SK-N-SH (cell line): ENCODE results near the gene RARG. TPM values are rescaled to one million over a fixed set of nuclear protein-coding genes. Genes with fewer than 3 reads are reported as not detected.

ENCODE experiments used
- CTCF ChIA-PET: fragments of 300-600, 350-600 bp; formaldehyde crosslinking; extraction: SDS; loops from one replicate; lab custom pipeline; 2021; lab: Yijun Ruan, JAX
- POLR2A ChIA-PET: fragments of 350-600 bp; sonication (Branson Sonifier 250); formaldehyde crosslinking; extraction: SDS; loops from one replicate; lab custom pipeline; 2020; ENCODE audit warnings: antibody characterized with exemption, inconsistent platforms; lab: Yijun Ruan, JAX
- DNase-seq: peaks from one replicate; pipeline ENCODE4 v3.0.0; 2012
- H2AFZ ChIP-seq: fragments of 200-600 bp; sonication (generic); 2 replicates; pipeline ENCODE4 v1.8.1; 2016; ENCODE audit warnings: antibody characterized with exemption, mild to moderate bottlenecking, low read depth
- H3F3A ChIP-seq: fragments of 200-600 bp; sonication (generic); replicated peaks from 2 replicates; pipeline ENCODE3; 2016; ENCODE audit warnings: antibody characterized with exemption, mild to moderate bottlenecking; ENCODE audit not compliant: insufficient read depth
- H3K27ac ChIP-seq, 2 experiments: fragments of 200-500 bp in 1 of 2; fragments of 200-600 bp in 1 of 2; sonication (Bioruptor generic) in 1 of 2; sonication (generic), shearing (Covaris generic) in 1 of 2; 2 replicates each; pipeline versions ENCODE4 v1.5.1 to v1.6.1; 2014 to 2016; ENCODE audit warnings: low read depth in 2 of 2, inconsistent platforms in 1 of 2, low read length in 1 of 2, mild to moderate bottlenecking in 1 of 2, mixed read lengths in 1 of 2
- H3K27me3 ChIP-seq: fragments of 200-600 bp; sonication (generic), shearing (Covaris generic); 2 replicates; pipeline ENCODE4 v1.6.1; 2016; ENCODE audit warnings: mixed run types; ENCODE audit not compliant: insufficient read depth
- H3K36me3 ChIP-seq, 2 experiments: fragments of 200-500 bp in 1 of 2; fragments of 200-600 bp in 1 of 2; sonication (Bioruptor generic) in 1 of 2; sonication (generic) in 1 of 2; replicated peaks in 1 of 2; 2 replicates each; pipeline versions ENCODE3 to v1.5.1; 2014 to 2016; ENCODE audit warnings: low read length in 1 of 2, mild to moderate bottlenecking in 1 of 2; ENCODE audit not compliant: insufficient read depth in 2 of 2, control insufficient read depth in 1 of 2
- H3K4me1 ChIP-seq, 2 experiments: fragments of 200-500 bp in 1 of 2; fragments of 200-600 bp in 1 of 2; sonication (Bioruptor generic) in 1 of 2; sonication (generic), shearing (Covaris generic) in 1 of 2; 2 replicates each; pipeline versions ENCODE4 v1.5.1 to v1.6.1; 2014 to 2016; ENCODE audit warnings: low read depth in 1 of 2, low read length in 1 of 2, mixed run types in 1 of 2; ENCODE audit not compliant: insufficient read depth in 2 of 2, control insufficient read depth in 1 of 2
- H3K4me2 ChIP-seq: fragments of 200-600 bp; sonication (generic), shearing (Covaris generic); 2 replicates; pipeline ENCODE4 v1.6.1; 2017; ENCODE audit warnings: mixed run types
- H3K4me3 ChIP-seq, 2 experiments: fragments of 200-500 bp in 1 of 2; fragments of 200-600 bp in 1 of 2; sonication (Bioruptor generic) in 1 of 2; sonication (generic), shearing (Covaris generic) in 1 of 2; 2 replicates each; pipeline versions ENCODE4 v1.5.1 to v1.8.1; 2014 to 2016; ENCODE audit warnings: low read depth in 2 of 2, inconsistent platforms in 1 of 2, low read length in 1 of 2, mild to moderate bottlenecking in 1 of 2, mixed read lengths in 1 of 2, moderate library complexity in 1 of 2
- H3K79me2 ChIP-seq: fragments of 200-600 bp; sonication (generic); 2 replicates; pipeline ENCODE4 v1.8.1; 2017; ENCODE audit warnings: mild to moderate bottlenecking; ENCODE audit not compliant: insufficient read depth
- H3K9ac ChIP-seq: fragments of 200-600 bp; sonication (generic); 2 replicates; pipeline ENCODE4 v1.6.1; 2017; ENCODE audit warnings: mixed run types
- H3K9me2 ChIP-seq: fragments of 200-600 bp; sonication (generic); 2 replicates; pipeline ENCODE4 v1.6.1; 2017; ENCODE audit warnings: mixed run types
- H3K9me3 ChIP-seq: fragments of 200-600 bp; sonication (generic); 2 replicates; pipeline ENCODE4 v1.6.1; 2017; ENCODE audit warnings: mixed run types, mild to moderate bottlenecking, moderate library complexity
- H4K20me1 ChIP-seq: fragments of 200-600 bp; sonication (generic); 2 replicates; pipeline ENCODE4 v1.6.1; 2017; ENCODE audit warnings: mild to moderate bottlenecking, mixed run types; ENCODE audit not compliant: insufficient read depth
- CTCF ChIP-seq: fragments of 200-600 bp; sonication (generic); IDR thresholded peaks from 2 replicates; pipeline ENCODE4 v1.6.1; 2017; ENCODE audit warnings: antibody characterized with exemption, mild to moderate bottlenecking, moderate library complexity
- EP300 ChIP-seq, 2 experiments: IDR thresholded peaks; 2 replicates each; pipeline versions ENCODE4 v1.4.0 to v1.6.1; 2012; ENCODE audit warnings: borderline replicate concordance in 1 of 2, low read depth in 1 of 2, low read length in 1 of 2
- EZH2phosphoT487 ChIP-seq: fragments of 200-600 bp; sonication (generic); IDR thresholded peaks from 2 replicates; pipeline ENCODE4 v1.6.1; 2017; ENCODE audit warnings: low read depth, mixed run types, mild to moderate bottlenecking, antibody characterized with exemption, moderate library complexity, borderline replicate concordance
- FOSL2 ChIP-seq: IDR thresholded peaks from 2 replicates; pipeline ENCODE4 v1.4.0; 2012; ENCODE audit warnings: low read depth, mild to moderate bottlenecking, moderate library complexity, borderline replicate concordance
- GABPA ChIP-seq: IDR thresholded peaks from 2 replicates; pipeline ENCODE4 v1.4.0; 2012; ENCODE audit warnings: low read depth, mild to moderate bottlenecking
- JUND ChIP-seq: IDR thresholded peaks from 2 replicates; pipeline ENCODE4 v1.4.0; 2012
- MEF2A ChIP-seq: IDR thresholded peaks from 2 replicates; pipeline ENCODE4 v1.4.0; 2012; ENCODE audit warnings: low read depth, borderline replicate concordance
- MXI1 ChIP-seq: IDR thresholded peaks from 2 replicates; pipeline ENCODE4 v1.6.1; 2012; ENCODE audit warnings: mild to moderate bottlenecking, low read depth, low read length, improper control_type of control experiment
- PBX3 ChIP-seq: IDR thresholded peaks from 2 replicates; pipeline ENCODE4; 2012
- RCOR1 ChIP-seq: fragments of 150-350 bp; IDR thresholded peaks from 2 replicates; pipeline ENCODE4 v1.6.1; 2017; ENCODE audit warnings: antibody characterized with exemption, low read length
- YY1 ChIP-seq: IDR thresholded peaks from 2 replicates; pipeline ENCODE4 v1.4.0; 2012; ENCODE audit warnings: low read depth, mild to moderate bottlenecking
- ZBTB33 ChIP-seq: IDR thresholded peaks from 2 replicates; pipeline ENCODE4 v1.4.0; 2012; ENCODE audit warnings: low read depth, borderline replicate concordance
- WGBS: methylation state at CpG from one replicate; pipeline ENCODE4 v1.1.6; 2017; ENCODE audit warnings: low lambda C conversion rate; 5-methylcytosine and 5-hydroxymethylcytosine counted together
- polyA plus RNA-seq, 3 experiments: library from polyadenylated mRNA; depleted of rRNA; stranded (reverse); fragments of >200 nt; gene quantifications; 2 replicates each; pipeline ENCODE4 v1.2.3, GENCODE V29; 2012

RARG gene
- polyA plus RNA-seq, 1 of the 3 experiments (the other 2 are of a cell fraction), result 36.6 TPM

- TF ChIP-seq MXI1, result no peak
- TF ChIP-seq JUND, result no peak
- TF ChIP-seq EZH2phosphoT487, result no peak
- no peak for TF ChIP-seq MEF2A
- TF ChIP-seq PBX3, result no peak
- no peak for TF ChIP-seq ZBTB33
- TF ChIP-seq CTCF, result no peak
- TF ChIP-seq RCOR1, result no peak
- no peak for TF ChIP-seq EP300 (IDR thresholded peaks at IDR 0.05; ENCODE audit: borderline replicate concordance in 1 of 2, low read depth in 1 of 2, low read length in 1 of 2)
- TF ChIP-seq YY1, result no peak
- TF ChIP-seq FOSL2, result no peak
- no peak for TF ChIP-seq GABPA
- no peak overlapping the region for H2AFZ ChIP-seq
- H3K27me3 ChIP-seq, result no peaks in the 10 kb centered on the region
- no peak overlapping the region for H3K4me2 ChIP-seq
- no peaks in the 10 kb centered on the region; a peak in 1 of 4 replicates for H3K4me1 ChIP-seq
- H4K20me1 ChIP-seq, result no peaks in the 10 kb centered on the region
- no peaks in the 10 kb centered on the region for H3K9me3 ChIP-seq
- no peak overlapping the region for H3K4me3 ChIP-seq
- H3K27ac ChIP-seq, result no peak overlapping the region
- peaks cover 17 to 20% of the 10 kb centered on the region in 2 experiments for H3K36me3 ChIP-seq
- POLR2A ChIA-PET, result interaction anchor here (0.5 to 1.2 kb wide), 3 partner anchors 8 to 33 kb away, joined by 3 to 4 read pairs (median 4); partner anchors contain the start of genes CSAD and ZNF740
- no peaks in the 10 kb centered on the region for H3K9me2 ChIP-seq
- no peak overlapping the region for H3K9ac ChIP-seq
- CTCF ChIA-PET, result interaction anchor here (0.9 to 23.1 kb wide), 7 partner anchors 11 to 126 kb away, joined by 3 to 272 read pairs (median 26); partner anchors contain the start of genes CSAD, ESPL1, IGFBP6 and ZNF740
- no peaks in the 10 kb centered on the region for H3K79me2 ChIP-seq
- DNase-seq, result no peak
- WGBS, result 96% methylated on average over 14 of the region's 14 CpGs
- H3F3A ChIP-seq, result peaks cover 13% of the 10 kb centered on the region
These were observed 40.0 kb downstream of the RARG start for GRCh38 chr12:53191885-53192530.
